GM19395 (cell line): Measurements from ENCODE around the gene PTPRJ.
"Not testable (repeated sequence)": the region's sequence is repeated elsewhere in the genome, so short reads cannot be mapped to it uniquely, and the experiment has no call there.

ENCODE experiments used
- ATAC-seq: cut with Tn5 transposase; IDR thresholded peaks from one replicate; pipeline ENCODE4 v1.9.1; 2021; ENCODE audit warnings: mild to moderate bottlenecking, moderate library complexity; ENCODE audit not compliant: unreplicated experiment

Gene PTPRJ

DNA sequence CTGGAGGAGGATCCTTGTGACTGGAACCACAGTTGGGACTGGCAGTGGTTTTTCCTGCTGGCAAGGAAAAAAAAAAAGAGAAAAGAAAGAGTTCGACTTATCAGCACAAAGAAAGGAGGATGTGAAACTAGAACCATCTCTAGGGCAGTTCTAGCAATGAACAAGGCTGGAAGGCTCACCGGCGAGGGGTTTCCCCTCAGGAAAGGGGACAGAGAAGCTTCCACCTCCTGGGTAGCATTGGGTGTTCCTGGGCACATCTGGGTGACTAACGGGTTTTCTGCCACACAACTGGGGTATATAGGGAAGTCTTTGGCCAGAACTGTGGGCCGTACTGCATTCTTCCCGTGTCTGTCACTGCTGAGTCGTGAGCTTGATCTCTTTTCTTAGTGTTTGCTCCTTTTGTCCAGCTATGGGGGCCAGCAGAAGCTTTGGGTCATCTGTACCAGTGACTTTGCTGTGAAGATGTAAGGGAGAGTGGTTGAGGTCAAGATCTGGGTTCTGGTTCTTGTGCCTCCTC, 126.9 kb downstream of the PTPRJ start:
- ATAC-seq: peak; percentile 65

GRCh38 chr11:48108231-48109045, 128.1 kb downstream of the PTPRJ start:
- ATAC-seq: no peak

DNA sequence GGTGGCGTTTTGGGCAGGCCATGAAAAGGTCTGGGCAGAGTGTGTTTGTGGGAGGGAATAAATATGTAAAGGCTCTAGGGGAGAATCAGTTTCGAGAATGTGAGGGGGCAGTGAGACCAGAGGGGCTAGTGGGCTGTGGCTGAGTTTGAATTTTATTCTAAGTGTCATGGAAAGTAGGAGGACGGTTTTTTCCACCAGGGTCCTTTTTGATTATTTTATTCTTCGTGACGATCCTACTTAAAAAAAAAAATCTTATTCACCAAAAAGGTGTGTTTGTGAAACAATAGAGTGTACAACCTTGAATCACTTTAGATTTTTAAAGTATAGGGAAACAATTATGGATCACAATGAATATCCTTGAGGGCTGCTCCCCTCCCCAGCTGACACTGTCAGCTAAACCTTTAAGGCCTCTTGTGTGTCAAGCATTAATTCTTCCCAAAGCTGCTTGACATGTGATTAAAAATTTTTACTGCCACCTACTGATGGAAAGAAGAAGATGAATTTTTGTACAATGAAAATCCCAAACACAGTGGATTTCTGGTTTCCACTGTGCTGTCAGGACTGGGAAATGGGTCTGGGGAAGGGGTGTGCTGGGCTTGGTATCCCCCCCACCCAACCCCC, 128.8 kb downstream of the PTPRJ start:
- ATAC-seq: no peak

- ATAC-seq: no peak
These were observed 130.1 kb downstream of the PTPRJ start for GRCh38 chr11:48110509-48110766.

- no peak for ATAC-seq
These were observed 131.5 kb downstream of the PTPRJ start for GRCh38 chr11:48111891-48112290.

GRCh38 chr11:48114740-48115139, 134.4 kb downstream of the PTPRJ start:
- ATAC-seq: no peak

DNA sequence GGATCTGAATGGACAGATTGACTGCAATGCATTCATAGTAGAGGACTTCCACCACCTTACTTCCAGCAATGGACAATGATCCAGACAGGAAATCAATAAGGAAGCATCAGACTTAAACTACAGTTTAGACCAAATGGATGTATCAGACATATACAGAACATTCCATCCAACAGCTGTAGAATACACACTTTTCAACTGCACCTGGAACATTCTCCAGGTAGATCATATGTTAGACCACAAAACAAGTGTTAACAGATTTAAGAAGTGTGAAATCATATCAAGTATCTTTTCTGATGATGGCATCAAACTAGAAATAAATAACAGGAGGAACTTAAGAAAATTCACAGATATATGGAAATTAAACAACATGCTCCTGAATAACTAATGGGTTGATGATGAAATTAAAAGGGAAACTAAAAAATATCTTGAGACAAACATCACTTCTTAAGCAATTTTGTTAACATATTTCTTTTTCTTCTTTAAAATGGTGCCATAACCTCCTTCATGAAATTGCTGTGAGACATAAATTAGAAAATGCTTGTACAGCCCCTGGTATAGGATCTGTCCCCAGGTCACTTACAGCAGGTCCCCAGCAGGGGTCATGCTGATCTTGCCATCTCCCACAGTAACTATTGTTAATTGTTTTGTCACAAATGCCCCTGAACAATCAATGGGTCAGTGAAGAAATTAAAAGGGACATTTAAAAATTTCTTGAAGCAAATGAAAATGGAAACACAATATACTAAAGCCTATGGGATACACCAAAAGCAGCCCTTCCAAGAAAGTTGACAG, 136.3 kb downstream of the PTPRJ start:
- no peak for ATAC-seq

DNA sequence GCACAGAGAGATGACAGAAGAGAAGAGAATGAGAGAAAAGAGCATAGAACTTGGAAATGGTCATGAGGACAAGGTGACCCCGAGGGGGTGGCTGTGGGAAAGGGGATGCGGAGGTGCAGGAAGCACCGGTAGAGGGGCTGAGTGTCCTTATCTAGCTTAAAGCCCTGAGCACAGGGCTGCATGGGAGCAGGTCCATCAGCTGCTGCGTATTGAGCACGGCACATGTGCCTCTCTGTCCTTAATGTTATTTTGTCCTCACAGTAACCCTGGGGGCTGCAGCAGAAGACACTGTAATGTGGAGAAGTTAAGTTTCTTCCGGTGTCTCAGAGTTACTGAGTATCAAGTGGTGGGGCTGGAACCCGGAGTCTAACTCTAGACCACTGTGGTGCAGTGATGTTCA, 141.9 kb downstream of the PTPRJ start:
- ATAC-seq: no peak

- no peak for ATAC-seq
These were observed 142.3 kb downstream of the PTPRJ start for GRCh38 chr11:48122656-48123055.

DNA sequence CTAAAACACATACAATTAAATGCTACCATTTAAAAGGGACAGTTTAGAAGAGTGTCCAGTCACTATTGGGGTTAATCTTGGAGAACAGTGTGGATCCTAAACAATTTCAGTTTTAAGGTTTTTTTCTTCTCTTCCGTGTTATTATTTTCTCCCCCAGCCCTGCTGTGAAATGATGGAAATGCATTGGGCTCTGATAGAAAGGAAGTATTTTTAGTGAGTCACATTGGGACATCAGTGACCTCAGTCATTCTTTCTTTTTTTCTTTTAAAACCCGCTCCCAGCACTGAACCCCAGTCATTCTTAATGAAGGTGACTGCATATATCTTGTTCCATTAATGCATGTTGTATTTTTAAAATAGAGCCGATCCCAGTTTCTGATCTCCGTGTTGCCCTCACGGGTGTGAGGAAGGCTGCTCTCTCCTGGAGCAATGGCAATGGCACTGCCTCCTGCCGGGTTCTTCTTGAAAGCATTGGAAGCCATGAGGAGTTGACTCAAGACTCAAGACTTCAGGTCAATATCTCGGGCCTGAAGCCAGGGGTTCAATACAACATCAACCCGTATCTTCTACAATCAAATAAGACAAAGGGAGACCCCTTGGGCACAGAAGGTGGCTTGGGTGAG, 143.0 kb downstream of the PTPRJ start:
- no peak for ATAC-seq

DNA sequence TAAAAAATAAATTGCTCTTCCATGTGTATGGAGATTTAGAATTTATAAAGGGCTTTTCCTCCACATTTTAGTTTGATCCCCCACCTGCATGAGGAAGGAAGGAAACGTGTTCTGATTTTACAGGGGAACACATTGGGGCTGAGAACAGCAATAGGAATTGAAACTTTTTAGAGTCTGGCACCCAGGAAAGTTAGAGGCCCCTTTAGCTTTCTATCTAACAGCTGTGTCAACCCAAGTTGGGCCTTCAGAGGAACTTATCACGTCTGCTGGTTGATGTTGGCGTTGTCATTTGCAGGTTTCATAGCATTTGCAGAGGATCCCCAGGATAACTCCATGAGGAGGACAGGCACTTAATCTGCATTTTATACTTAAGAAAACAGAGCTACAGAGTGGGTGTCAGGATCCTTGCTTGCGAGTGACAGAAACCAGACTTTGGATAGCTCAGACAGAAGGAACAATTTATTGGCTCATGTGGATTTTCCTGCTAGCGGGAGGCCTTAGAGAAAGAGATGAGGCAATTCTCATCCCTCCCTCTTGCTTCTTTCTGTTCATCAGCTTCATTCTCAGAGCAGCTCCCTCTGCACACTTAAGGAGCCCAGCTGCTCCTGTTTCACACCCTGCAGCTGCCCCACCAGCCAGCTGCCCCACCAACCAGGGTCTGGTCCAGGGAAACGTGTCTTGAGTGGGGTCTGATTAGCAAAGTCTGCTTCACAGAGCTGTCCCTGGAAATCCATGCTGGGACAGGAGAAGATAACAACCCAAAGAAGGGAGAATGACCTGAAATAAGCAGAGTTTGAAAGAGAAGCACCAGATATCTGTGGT, 143.8 kb downstream of the PTPRJ start:
- ATAC-seq: no peak

DNA sequence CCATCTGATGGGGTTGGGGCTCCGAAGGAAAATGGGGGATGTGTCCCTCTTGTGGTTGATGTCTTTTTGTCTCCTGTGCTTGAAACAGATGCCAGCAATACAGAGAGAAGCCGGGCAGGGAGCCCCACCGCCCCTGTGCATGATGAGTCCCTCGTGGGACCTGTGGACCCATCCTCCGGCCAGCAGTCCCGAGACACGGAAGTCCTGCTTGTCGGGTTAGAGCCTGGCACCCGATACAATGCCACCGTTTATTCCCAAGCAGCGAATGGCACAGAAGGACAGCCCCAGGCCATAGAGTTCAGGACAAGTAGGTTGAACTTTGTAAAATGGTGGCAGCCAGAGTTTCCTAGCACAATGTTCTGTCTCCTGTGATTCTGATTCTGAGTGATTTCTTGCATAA, 144.5 kb downstream of the PTPRJ start:
- ATAC-seq: no peak

DNA sequence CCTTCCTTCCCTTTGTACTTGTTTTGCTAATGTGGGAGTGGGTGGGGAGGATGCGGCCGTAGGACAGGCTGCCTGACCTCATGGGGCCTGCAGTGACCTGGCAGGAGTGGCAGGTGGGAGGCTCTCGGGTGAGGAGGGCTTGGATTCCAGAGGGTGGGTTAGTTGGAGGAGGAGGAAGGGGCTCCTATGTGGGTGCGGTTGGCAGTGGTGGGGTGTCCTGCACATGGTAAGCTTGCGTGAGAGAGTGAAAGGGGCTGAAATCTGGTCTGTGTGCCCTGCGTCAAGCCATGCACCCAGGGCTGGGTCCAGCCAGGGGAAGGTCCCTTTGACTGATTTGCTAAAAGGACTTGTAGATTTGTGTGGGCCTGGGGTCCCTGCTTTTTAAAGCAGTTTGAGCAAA, 145.5 kb downstream of the PTPRJ start:
- ATAC-seq: no peak

DNA sequence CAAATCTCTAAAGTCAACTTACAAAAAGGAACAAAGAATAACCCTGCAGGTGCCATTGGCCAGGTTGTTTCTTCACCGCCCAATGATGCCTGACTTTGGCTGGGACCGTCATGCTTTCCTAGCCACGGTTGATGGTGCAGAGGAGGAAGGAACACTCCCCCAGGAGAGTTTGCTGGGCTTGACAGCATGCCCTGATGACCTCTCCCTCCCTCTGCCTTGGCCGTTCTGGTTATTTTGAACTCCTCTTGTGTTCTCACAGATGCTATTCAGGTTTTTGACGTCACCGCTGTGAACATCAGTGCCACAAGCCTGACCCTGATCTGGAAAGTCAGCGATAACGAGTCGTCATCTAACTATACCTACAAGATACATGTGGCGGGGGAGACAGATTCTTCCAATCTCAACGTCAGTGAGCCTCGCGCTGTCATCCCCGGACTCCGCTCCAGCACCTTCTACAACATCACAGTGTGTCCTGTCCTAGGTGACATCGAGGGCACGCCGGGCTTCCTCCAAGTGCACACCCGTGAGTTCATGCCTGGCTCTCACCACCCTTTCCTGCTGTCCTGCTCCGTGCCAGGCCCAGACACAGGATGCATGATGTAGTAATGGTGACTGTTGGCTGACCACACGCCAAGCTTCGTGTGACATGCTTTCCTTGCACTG, 147.3 kb downstream of the PTPRJ start:
- no peak for ATAC-seq

- ATAC-seq: no peak
These were observed 149.5 kb downstream of the PTPRJ start for GRCh38 chr11:48129697-48130395.

GRCh38 chr11:48134221-48134922, 154.0 kb downstream of the PTPRJ start:
- no peak for ATAC-seq

GRCh38 chr11:48138222-48138621, 157.9 kb downstream of the PTPRJ start:
- no peak for ATAC-seq

GRCh38 chr11:48139896-48140295, 159.5 kb downstream of the PTPRJ start:
- not testable (repeated sequence) for ATAC-seq
